ENCODE measurements around the gene SPDYC.

The SPDYC gene

GRCh38 chr11:65151331-65151899, 18.6 kb upstream of the SPDYC start:
- no peaks in the 10 kb centered on the region for H3K27me3 ChIP-seq (ENCODE audit: control insufficient read depth in 2 of 2, insufficient read depth in 2 of 2, low read length in 2 of 2)
- no peaks in the 10 kb centered on the region for H3K36me3 ChIP-seq (ENCODE audit: control insufficient read depth in 2 of 2, insufficient read depth in 2 of 2, low read length in 2 of 2)
- H3K27ac ChIP-seq (ENCODE audit: low read depth in 2 of 2, low read length in 2 of 2): peak overlapping the region; percentile 69 to 70
- no peaks in the 10 kb centered on the region for H3K9me3 ChIP-seq (ENCODE audit: control insufficient read depth in 2 of 2, low read length in 2 of 2)
- H3K9ac ChIP-seq (ENCODE audit: low read depth in 1 of 2, low read length in 2 of 2): peak overlapping the region in 1 of 2 donors; percentile 53
- H3K4me1 ChIP-seq (ENCODE audit: control insufficient read depth in 2 of 2, insufficient read depth in 2 of 2, low read length in 2 of 2): peaks cover 8 to 9% of the 10 kb centered on the region in 2 donors
- no peak overlapping the region for H3K4me3 ChIP-seq (ENCODE audit: low read length in 2 of 2)

GRCh38 chr11:65152122-65152521, 17.9 kb upstream of the SPDYC start:
- Histone ChIP-seq H3K27me3 (ENCODE audit: control insufficient read depth in 2 of 2, insufficient read depth in 2 of 2, low read length in 2 of 2) (no peaks in the 10 kb centered on the region), H3K9me3 (ENCODE audit: control insufficient read depth in 2 of 2, low read length in 2 of 2) (no peaks in the 10 kb centered on the region), H3K27ac (ENCODE audit: low read depth in 2 of 2, low read length in 2 of 2) (no peak overlapping the region), H3K9ac (ENCODE audit: low read depth in 1 of 2, low read length in 2 of 2) (no peak overlapping the region), H3K4me3 (ENCODE audit: low read length in 2 of 2) (no peak overlapping the region), H3K36me3 (ENCODE audit: control insufficient read depth in 2 of 2, insufficient read depth in 2 of 2, low read length in 2 of 2) (no peaks in the 10 kb centered on the region), H3K4me1 (ENCODE audit: control insufficient read depth in 2 of 2, insufficient read depth in 2 of 2, low read length in 2 of 2) (peaks cover 8 to 9% of the 10 kb centered on the region in 2 donors)

GRCh38 chr11:65156256-65156655, 13.8 kb upstream of the SPDYC start:
- Histone ChIP-seq H3K27me3 (ENCODE audit: control insufficient read depth in 2 of 2, insufficient read depth in 2 of 2, low read length in 2 of 2) (no peaks in the 10 kb centered on the region), H3K9ac (ENCODE audit: low read depth in 1 of 2, low read length in 2 of 2) (no peak overlapping the region), H3K4me3 (ENCODE audit: low read length in 2 of 2) (no peak overlapping the region), H3K4me1 (ENCODE audit: control insufficient read depth in 2 of 2, insufficient read depth in 2 of 2, low read length in 2 of 2) (no peaks in the 10 kb centered on the region), H3K27ac (ENCODE audit: low read depth in 2 of 2, low read length in 2 of 2) (no peak overlapping the region), H3K36me3 (ENCODE audit: control insufficient read depth in 2 of 2, insufficient read depth in 2 of 2, low read length in 2 of 2) (no peaks in the 10 kb centered on the region), H3K9me3 (ENCODE audit: control insufficient read depth in 2 of 2, low read length in 2 of 2) (no peaks in the 10 kb centered on the region)

GRCh38 chr11:65156926-65157325, 13.1 kb upstream of the SPDYC start:
- Histone ChIP-seq H3K36me3 (ENCODE audit: control insufficient read depth in 2 of 2, insufficient read depth in 2 of 2, low read length in 2 of 2) (no peaks in the 10 kb centered on the region), H3K4me1 (ENCODE audit: control insufficient read depth in 2 of 2, insufficient read depth in 2 of 2, low read length in 2 of 2) (no peaks in the 10 kb centered on the region), H3K27ac (ENCODE audit: low read depth in 2 of 2, low read length in 2 of 2) (no peak overlapping the region), H3K4me3 (ENCODE audit: low read length in 2 of 2) (no peak overlapping the region), H3K9ac (ENCODE audit: low read depth in 1 of 2, low read length in 2 of 2) (no peak overlapping the region), H3K27me3 (ENCODE audit: control insufficient read depth in 2 of 2, insufficient read depth in 2 of 2, low read length in 2 of 2) (no peaks in the 10 kb centered on the region), H3K9me3 (ENCODE audit: control insufficient read depth in 2 of 2, low read length in 2 of 2) (no peaks in the 10 kb centered on the region)

GRCh38 chr11:65157336-65157735, 12.7 kb upstream of the SPDYC start:
- no peak overlapping the region for H3K4me3 ChIP-seq (ENCODE audit: low read length in 2 of 2)
- H3K9ac ChIP-seq (ENCODE audit: low read depth in 1 of 2, low read length in 2 of 2): no peak overlapping the region
- H3K36me3 ChIP-seq (ENCODE audit: control insufficient read depth in 2 of 2, insufficient read depth in 2 of 2, low read length in 2 of 2): no peaks in the 10 kb centered on the region
- no peak overlapping the region for H3K27ac ChIP-seq (ENCODE audit: low read depth in 2 of 2, low read length in 2 of 2)
- H3K4me1 ChIP-seq (ENCODE audit: control insufficient read depth in 2 of 2, insufficient read depth in 2 of 2, low read length in 2 of 2): no peaks in the 10 kb centered on the region
- H3K9me3 ChIP-seq (ENCODE audit: control insufficient read depth in 2 of 2, low read length in 2 of 2): no peaks in the 10 kb centered on the region
- no peaks in the 10 kb centered on the region for H3K27me3 ChIP-seq (ENCODE audit: control insufficient read depth in 2 of 2, insufficient read depth in 2 of 2, low read length in 2 of 2)

- H3K9me3 ChIP-seq (ENCODE audit: control insufficient read depth in 2 of 2, low read length in 2 of 2): no peaks in the 10 kb centered on the region
Measured at GRCh38 chr11:65159012-65159411, 11.0 kb upstream of the SPDYC start.

GRCh38 chr11:65160643-65161042, 9.4 kb upstream of the SPDYC start:
- H3K4me3 ChIP-seq (ENCODE audit: low read length in 2 of 2): no peak overlapping the region
- peaks cover 2 to 3% of the 10 kb centered on the region in 2 donors for H3K4me1 ChIP-seq (ENCODE audit: control insufficient read depth in 2 of 2, insufficient read depth in 2 of 2, low read length in 2 of 2)
- H3K9me3 ChIP-seq (ENCODE audit: control insufficient read depth in 2 of 2, low read length in 2 of 2): no peaks in the 10 kb centered on the region
- no peak overlapping the region for H3K27ac ChIP-seq (ENCODE audit: low read depth in 2 of 2, low read length in 2 of 2)
- no peaks in the 10 kb centered on the region for H3K36me3 ChIP-seq (ENCODE audit: control insufficient read depth in 2 of 2, insufficient read depth in 2 of 2, low read length in 2 of 2)
- H3K9ac ChIP-seq (ENCODE audit: low read depth in 1 of 2, low read length in 2 of 2): no peak overlapping the region
- H3K27me3 ChIP-seq (ENCODE audit: control insufficient read depth in 2 of 2, insufficient read depth in 2 of 2, low read length in 2 of 2): no peaks in the 10 kb centered on the region

More at GRCh38 chr11:65159012-65159411, 11.0 kb upstream of the SPDYC start:
- Histone ChIP-seq H3K27ac (ENCODE audit: low read depth in 2 of 2, low read length in 2 of 2) (no peak overlapping the region), H3K4me1 (ENCODE audit: control insufficient read depth in 2 of 2, insufficient read depth in 2 of 2, low read length in 2 of 2) (no peaks in the 10 kb centered on the region), H3K27me3 (ENCODE audit: control insufficient read depth in 2 of 2, insufficient read depth in 2 of 2, low read length in 2 of 2) (no peaks in the 10 kb centered on the region), H3K36me3 (ENCODE audit: control insufficient read depth in 2 of 2, insufficient read depth in 2 of 2, low read length in 2 of 2) (no peaks in the 10 kb centered on the region), H3K4me3 (ENCODE audit: low read length in 2 of 2) (no peak overlapping the region), H3K9ac (ENCODE audit: low read depth in 1 of 2, low read length in 2 of 2) (no peak overlapping the region)

GRCh38 chr11:65163684-65164083, 6.3 kb upstream of the SPDYC start:
- Histone ChIP-seq H3K9me3 (ENCODE audit: control insufficient read depth in 2 of 2, low read length in 2 of 2) (no peaks in the 10 kb centered on the region), H3K4me1 (ENCODE audit: control insufficient read depth in 2 of 2, insufficient read depth in 2 of 2, low read length in 2 of 2) (peaks cover 7% of the 10 kb centered on the region in 2 donors), H3K9ac (ENCODE audit: low read depth in 1 of 2, low read length in 2 of 2) (no peak overlapping the region), H3K27me3 (ENCODE audit: control insufficient read depth in 2 of 2, insufficient read depth in 2 of 2, low read length in 2 of 2) (no peaks in the 10 kb centered on the region), H3K27ac (ENCODE audit: low read depth in 2 of 2, low read length in 2 of 2) (no peak overlapping the region), H3K36me3 (ENCODE audit: control insufficient read depth in 2 of 2, insufficient read depth in 2 of 2, low read length in 2 of 2) (no peaks in the 10 kb centered on the region), H3K4me3 (ENCODE audit: low read length in 2 of 2) (no peak overlapping the region)

GRCh38 chr11:65165410-65166317, 4.4 kb upstream of the SPDYC start:
- H3K27ac ChIP-seq (ENCODE audit: low read depth in 2 of 2, low read length in 2 of 2): peak overlapping the region; percentile 50 to 61
- no peaks in the 10 kb centered on the region for H3K36me3 ChIP-seq (ENCODE audit: control insufficient read depth in 2 of 2, insufficient read depth in 2 of 2, low read length in 2 of 2)
- no peaks in the 10 kb centered on the region for H3K27me3 ChIP-seq (ENCODE audit: control insufficient read depth in 2 of 2, insufficient read depth in 2 of 2, low read length in 2 of 2)
- H3K9ac ChIP-seq (ENCODE audit: low read depth in 1 of 2, low read length in 2 of 2): peak overlapping the region; percentile 66 to 72
- H3K4me3 ChIP-seq (ENCODE audit: low read length in 2 of 2): peak overlapping the region; percentile 50 to 71
- H3K9me3 ChIP-seq (ENCODE audit: control insufficient read depth in 2 of 2, low read length in 2 of 2): no peaks in the 10 kb centered on the region
- H3K4me1 ChIP-seq (ENCODE audit: control insufficient read depth in 2 of 2, insufficient read depth in 2 of 2, low read length in 2 of 2): peaks cover 7% of the 10 kb centered on the region in 2 donors

- peak overlapping the region; percentile 46 to 60 for H3K4me3 ChIP-seq (ENCODE audit: low read length in 2 of 2)
- H3K9me3 ChIP-seq (ENCODE audit: control insufficient read depth in 2 of 2, low read length in 2 of 2): no peaks in the 10 kb centered on the region
- no peaks in the 10 kb centered on the region for H3K27me3 ChIP-seq (ENCODE audit: control insufficient read depth in 2 of 2, insufficient read depth in 2 of 2, low read length in 2 of 2)
- H3K27ac ChIP-seq (ENCODE audit: low read depth in 2 of 2, low read length in 2 of 2): no peak overlapping the region
- H3K9ac ChIP-seq (ENCODE audit: low read depth in 1 of 2, low read length in 2 of 2): peak overlapping the region in 1 of 2 donors; percentile 66
- peaks cover 7% of the 10 kb centered on the region in 2 donors for H3K4me1 ChIP-seq (ENCODE audit: control insufficient read depth in 2 of 2, insufficient read depth in 2 of 2, low read length in 2 of 2)
- H3K36me3 ChIP-seq (ENCODE audit: control insufficient read depth in 2 of 2, insufficient read depth in 2 of 2, low read length in 2 of 2): no peaks in the 10 kb centered on the region
Measured at GRCh38 chr11:65166893-65167292, 3.1 kb upstream of the SPDYC start.

Data from mucosa of rectum (tissue), 2 donors.